ENCODE data around the gene RELT. TPM values are rescaled to one million over a fixed set of nuclear protein-coding genes. Genes with fewer than 3 reads are reported as not detected.

The RELT gene
- total and polyA plus RNA-seq, 9 of the 15 experiments (the other 6 are each of a cell fraction or from before 2014, with no cell fraction given) = 1.1 to 20.2 (median 7.4) TPM

DNA sequence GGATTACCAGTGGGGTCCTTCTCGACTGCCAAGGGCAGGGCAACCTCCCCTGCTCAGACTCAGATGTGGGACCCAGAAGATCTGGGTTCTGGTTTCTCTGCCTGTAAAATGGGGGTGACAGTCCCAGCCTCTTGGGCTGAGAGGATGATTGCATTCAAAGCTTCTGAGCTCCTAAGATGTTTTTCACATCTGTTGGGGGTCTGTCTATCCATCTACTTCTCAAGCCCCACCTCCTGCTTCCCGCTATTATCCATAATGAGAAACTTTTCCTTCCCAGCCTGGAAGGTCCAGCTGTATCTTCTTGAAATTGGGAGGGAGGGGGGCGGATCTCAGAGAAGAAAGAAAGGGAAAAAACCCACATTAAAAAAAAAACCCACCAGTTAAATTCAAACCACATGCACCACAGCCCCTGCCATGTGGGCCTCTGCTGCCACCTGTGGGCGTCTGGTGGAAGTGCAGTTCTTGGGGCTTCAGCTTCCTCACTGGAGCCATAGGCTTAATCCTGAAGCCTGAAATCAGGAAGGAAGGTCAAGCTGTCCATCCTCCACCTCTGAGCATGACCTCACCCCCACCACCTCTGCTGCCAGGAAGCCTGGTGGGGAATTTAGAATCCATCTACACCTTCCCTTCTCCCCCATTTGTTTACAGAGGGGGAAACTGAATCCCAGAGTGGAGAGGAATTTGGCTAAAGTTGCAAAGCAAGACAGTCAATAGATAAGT is 40.8 kb upstream of the RELT start (continued):
- TF ChIP-seq MEF2D (tag; conservative IDR thresholded peaks at IDR 0.05; ENCODE audit: low read depth) = no peak
- TF ChIP-seq ZNF347 (CRISPR knock-in tag; IDR thresholded peaks at IDR 0.05; ENCODE audit: low read depth) = no peak
- TF ChIP-seq CBX2 (IDR thresholded peaks at IDR 0.05; ENCODE audit: insufficient read depth, low read length, poor library complexity, severe bottlenecking) = no peak
- TF ChIP-seq TAF15 (IDR thresholded peaks at IDR 0.05; ENCODE audit: low read depth, low read length) = no peak
- TF ChIP-seq, protein P1, sequence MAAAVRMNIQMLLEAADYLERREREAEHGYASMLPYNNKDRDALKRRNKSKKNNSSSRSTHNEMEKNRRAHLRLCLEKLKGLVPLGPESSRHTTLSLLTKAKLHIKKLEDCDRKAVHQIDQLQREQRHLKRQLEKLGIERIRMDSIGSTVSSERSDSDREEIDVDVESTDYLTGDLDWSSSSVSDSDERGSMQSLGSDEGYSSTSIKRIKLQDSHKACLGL (CRISPR knock-in tag; IDR thresholded peaks at IDR 0.05; ENCODE audit: borderline replicate concordance, poor library complexity, severe bottlenecking) = no peak
- no peak for TF ChIP-seq TEAD1 (CRISPR knock-in tag; IDR thresholded peaks at IDR 0.05)
- no peak for TF ChIP-seq TRIM24 (IDR thresholded peaks at IDR 0.05)
- TF ChIP-seq, protein P2, sequence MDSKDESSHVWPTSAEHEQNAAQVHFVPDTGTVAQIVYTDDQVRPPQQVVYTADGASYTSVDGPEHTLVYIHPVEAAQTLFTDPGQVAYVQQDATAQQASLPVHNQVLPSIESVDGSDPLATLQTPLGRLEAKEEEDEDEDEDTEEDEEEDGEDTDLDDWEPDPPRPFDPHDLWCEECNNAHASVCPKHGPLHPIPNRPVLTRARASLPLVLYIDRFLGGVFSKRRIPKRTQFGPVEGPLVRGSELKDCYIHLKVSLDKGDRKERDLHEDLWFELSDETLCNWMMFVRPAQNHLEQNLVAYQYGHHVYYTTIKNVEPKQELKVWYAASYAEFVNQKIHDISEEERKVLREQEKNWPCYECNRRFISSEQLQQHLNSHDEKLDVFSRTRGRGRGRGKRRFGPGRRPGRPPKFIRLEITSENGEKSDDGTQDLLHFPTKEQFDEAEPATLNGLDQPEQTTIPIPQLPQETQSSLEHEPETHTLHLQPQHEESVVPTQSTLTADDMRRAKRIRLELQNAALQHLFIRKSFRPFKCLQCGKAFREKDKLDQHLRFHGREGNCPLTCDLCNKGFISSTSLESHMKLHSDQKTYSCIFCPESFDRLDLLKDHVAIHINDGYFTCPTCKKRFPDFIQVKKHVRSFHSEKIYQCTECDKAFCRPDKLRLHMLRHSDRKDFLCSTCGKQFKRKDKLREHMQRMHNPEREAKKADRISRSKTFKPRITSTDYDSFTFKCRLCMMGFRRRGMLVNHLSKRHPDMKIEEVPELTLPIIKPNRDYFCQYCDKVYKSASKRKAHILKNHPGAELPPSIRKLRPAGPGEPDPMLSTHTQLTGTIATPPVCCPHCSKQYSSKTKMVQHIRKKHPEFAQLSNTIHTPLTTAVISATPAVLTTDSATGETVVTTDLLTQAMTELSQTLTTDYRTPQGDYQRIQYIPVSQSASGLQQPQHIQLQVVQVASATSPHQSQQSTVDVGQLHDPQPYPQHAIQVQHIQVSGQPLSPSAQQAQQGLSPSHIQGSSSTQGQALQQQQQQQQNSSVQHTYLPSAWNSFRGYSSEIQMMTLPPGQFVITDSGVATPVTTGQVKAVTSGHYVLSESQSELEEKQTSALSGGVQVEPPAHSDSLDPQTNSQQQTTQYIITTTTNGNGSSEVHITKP (IDR thresholded peaks at IDR 0.05; ENCODE audit: partially characterized antibody) = no peak
- TF ChIP-seq PTRF (tag; IDR thresholded peaks at IDR 0.05) = no peak
- no peak for TF ChIP-seq RBM14 (IDR thresholded peaks at IDR 0.05; ENCODE audit: borderline replicate concordance, insufficient read depth, low read depth, low read length)
- TF ChIP-seq ZNF143 (CRISPR knock-in tag; IDR thresholded peaks at IDR 0.05) = no peak
- TF ChIP-seq, protein P3, sequence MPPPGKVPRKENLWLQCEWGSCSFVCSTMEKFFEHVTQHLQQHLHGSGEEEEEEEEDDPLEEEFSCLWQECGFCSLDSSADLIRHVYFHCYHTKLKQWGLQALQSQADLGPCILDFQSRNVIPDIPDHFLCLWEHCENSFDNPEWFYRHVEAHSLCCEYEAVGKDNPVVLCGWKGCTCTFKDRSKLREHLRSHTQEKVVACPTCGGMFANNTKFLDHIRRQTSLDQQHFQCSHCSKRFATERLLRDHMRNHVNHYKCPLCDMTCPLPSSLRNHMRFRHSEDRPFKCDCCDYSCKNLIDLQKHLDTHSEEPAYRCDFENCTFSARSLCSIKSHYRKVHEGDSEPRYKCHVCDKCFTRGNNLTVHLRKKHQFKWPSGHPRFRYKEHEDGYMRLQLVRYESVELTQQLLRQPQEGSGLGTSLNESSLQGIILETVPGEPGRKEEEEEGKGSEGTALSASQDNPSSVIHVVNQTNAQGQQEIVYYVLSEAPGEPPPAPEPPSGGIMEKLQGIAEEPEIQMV (tag; conservative IDR thresholded peaks at IDR 0.05; ENCODE audit: low read depth) = no peak
- TF ChIP-seq, protein P4, sequence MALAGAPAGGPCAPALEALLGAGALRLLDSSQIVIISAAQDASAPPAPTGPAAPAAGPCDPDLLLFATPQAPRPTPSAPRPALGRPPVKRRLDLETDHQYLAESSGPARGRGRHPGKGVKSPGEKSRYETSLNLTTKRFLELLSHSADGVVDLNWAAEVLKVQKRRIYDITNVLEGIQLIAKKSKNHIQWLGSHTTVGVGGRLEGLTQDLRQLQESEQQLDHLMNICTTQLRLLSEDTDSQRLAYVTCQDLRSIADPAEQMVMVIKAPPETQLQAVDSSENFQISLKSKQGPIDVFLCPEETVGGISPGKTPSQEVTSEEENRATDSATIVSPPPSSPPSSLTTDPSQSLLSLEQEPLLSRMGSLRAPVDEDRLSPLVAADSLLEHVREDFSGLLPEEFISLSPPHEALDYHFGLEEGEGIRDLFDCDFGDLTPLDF (CRISPR knock-in tag; IDR thresholded peaks at IDR 0.05) = no peak
- no peak for TF ChIP-seq TAF1 (IDR thresholded peaks at IDR 0.05; ENCODE audit: control insufficient read depth, extremely low read depth, insufficient read depth, low read length, severe bottlenecking)
- TF ChIP-seq, protein P5, sequence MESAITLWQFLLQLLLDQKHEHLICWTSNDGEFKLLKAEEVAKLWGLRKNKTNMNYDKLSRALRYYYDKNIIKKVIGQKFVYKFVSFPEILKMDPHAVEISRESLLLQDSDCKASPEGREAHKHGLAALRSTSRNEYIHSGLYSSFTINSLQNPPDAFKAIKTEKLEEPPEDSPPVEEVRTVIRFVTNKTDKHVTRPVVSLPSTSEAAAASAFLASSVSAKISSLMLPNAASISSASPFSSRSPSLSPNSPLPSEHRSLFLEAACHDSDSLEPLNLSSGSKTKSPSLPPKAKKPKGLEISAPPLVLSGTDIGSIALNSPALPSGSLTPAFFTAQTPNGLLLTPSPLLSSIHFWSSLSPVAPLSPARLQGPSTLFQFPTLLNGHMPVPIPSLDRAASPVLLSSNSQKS (CRISPR knock-in tag; IDR thresholded peaks at IDR 0.05) = no peak
- TF ChIP-seq ESRRB (CRISPR knock-in tag; IDR thresholded peaks at IDR 0.05; ENCODE audit: borderline replicate concordance) = no peak
- TF ChIP-seq PRMT5 (CRISPR knock-in tag; IDR thresholded peaks at IDR 0.05) = no peak

Data from K562 (cell line).